ENCODE measurements around the gene ERCC3.

The ERCC3 gene

GRCh38 chr2:127293748-127294562, at the start of gene ERCC3:
Gene ERCC3, minus strand, starts transcription at chr2:127294144. Its CDS starts 63 bp downstream, at chr2:127294081.
- Histone ChIP-seq H3K9ac (ENCODE audit: low read depth, low read length) (peak within 1 kb of the TSS; percentile 91), H3K4me3 (ENCODE audit: low read depth, low read length) (peak within 1 kb of the TSS; percentile 91), H3K36me3 (ENCODE audit: control insufficient read depth, insufficient read depth, low read length) (peaks cover 39% of the 10 kb centered on the region)

GRCh38 chr2:127343277-127343676, 49.3 kb upstream of the ERCC3 start:
- H3K9ac ChIP-seq (ENCODE audit: low read depth, low read length), result no peak overlapping the region
- no peak overlapping the region for H3K4me3 ChIP-seq (ENCODE audit: low read depth, low read length)
- peaks cover 11% of the 10 kb centered on the region for H3K36me3 ChIP-seq (ENCODE audit: control insufficient read depth, insufficient read depth, low read length)
- no peaks in the 10 kb centered on the region for H3K4me1 ChIP-seq (ENCODE audit: control insufficient read depth, insufficient read depth, low read length)
- no peaks in the 10 kb centered on the region for H3K27me3 ChIP-seq (ENCODE audit: control insufficient read depth, insufficient read depth, low read length)
- H3K27ac ChIP-seq (ENCODE audit: low read depth, low read length), result no peak overlapping the region
- no peaks in the 10 kb centered on the region for H3K9me3 ChIP-seq (ENCODE audit: control insufficient read depth, insufficient read depth, low read length)

More at GRCh38 chr2:127293748-127294562, at the start of gene ERCC3:
- Histone ChIP-seq H3K4me1 (ENCODE audit: control insufficient read depth, insufficient read depth, low read length) (peaks cover 3% of the 10 kb centered on the region; the same call in 1 of the 2 replicates), H3K27ac (ENCODE audit: low read depth, low read length) (peak within 1 kb of the TSS; percentile 83), H3K27me3 (ENCODE audit: control insufficient read depth, insufficient read depth, low read length) (no peaks in the 10 kb centered on the region), H3K9me3 (ENCODE audit: control insufficient read depth, insufficient read depth, low read length) (no peaks in the 10 kb centered on the region)

DNA sequence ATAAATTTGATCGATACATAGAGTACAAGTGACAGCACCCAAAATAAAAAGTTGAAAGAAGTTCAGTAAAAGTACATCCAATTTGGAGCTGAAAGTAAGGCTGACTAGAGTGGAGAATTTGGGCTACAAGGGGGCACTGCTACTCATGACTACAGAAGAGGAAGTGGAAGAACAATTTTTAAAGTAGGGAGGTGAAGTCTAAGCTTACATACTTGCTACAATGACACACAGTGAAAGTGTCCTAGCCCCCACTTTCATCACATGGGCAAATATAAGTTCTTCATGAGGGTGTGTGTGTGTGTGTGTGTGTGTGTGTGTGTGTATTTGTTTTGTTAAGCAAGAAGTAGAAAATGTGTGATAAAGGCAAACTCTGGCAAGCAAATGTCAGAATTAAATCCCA, 48.2 kb upstream of the ERCC3 start:
- Histone ChIP-seq H3K4me1 (ENCODE audit: control insufficient read depth, insufficient read depth, low read length) (no peaks in the 10 kb centered on the region), H3K27ac (ENCODE audit: low read depth, low read length) (no peak overlapping the region), H3K36me3 (ENCODE audit: control insufficient read depth, insufficient read depth, low read length) (peaks cover 17% of the 10 kb centered on the region), H3K9me3 (ENCODE audit: control insufficient read depth, insufficient read depth, low read length) (no peaks in the 10 kb centered on the region), H3K27me3 (ENCODE audit: control insufficient read depth, insufficient read depth, low read length) (no peaks in the 10 kb centered on the region), H3K4me3 (ENCODE audit: low read depth, low read length) (no peak overlapping the region), H3K9ac (ENCODE audit: low read depth, low read length) (no peak overlapping the region)

DNA sequence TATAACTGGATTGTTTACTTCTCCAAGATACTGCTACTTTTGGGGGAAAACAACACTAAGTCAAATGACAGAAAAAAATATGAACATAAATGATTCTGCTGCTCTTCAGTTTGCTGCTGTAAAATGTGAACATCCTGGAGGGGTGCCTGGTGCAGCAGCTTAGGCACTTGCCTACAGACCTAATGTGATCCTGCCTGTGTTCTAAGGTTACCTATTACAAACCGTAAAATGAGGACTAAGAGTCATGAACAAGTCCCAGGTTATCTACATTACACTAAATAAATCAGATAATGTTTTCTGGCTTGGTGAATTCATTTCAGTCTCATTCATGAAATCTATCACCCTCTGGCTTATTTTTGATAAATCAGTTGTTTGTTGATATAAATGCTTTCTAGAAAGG, 38.4 kb upstream of the ERCC3 start:
- Histone ChIP-seq H3K27me3 (ENCODE audit: control insufficient read depth, insufficient read depth, low read length) (no peaks in the 10 kb centered on the region), H3K4me1 (ENCODE audit: control insufficient read depth, insufficient read depth, low read length) (no peaks in the 10 kb centered on the region), H3K9ac (ENCODE audit: low read depth, low read length) (no peak overlapping the region), H3K36me3 (ENCODE audit: control insufficient read depth, insufficient read depth, low read length) (peaks cover 32% of the 10 kb centered on the region), H3K4me3 (ENCODE audit: low read depth, low read length) (no peak overlapping the region), H3K27ac (ENCODE audit: low read depth, low read length) (no peak overlapping the region), H3K9me3 (ENCODE audit: control insufficient read depth, insufficient read depth, low read length) (no peaks in the 10 kb centered on the region)

GRCh38 chr2:127330753-127331152, 36.8 kb upstream of the ERCC3 start:
- no peaks in the 10 kb centered on the region for H3K4me1 ChIP-seq (ENCODE audit: control insufficient read depth, insufficient read depth, low read length)
- no peak overlapping the region for H3K4me3 ChIP-seq (ENCODE audit: low read depth, low read length)
- H3K36me3 ChIP-seq (ENCODE audit: control insufficient read depth, insufficient read depth, low read length), result peaks cover 41% of the 10 kb centered on the region

GRCh38 chr2:127326289-127326945, 32.5 kb upstream of the ERCC3 start:
- Histone ChIP-seq H3K9me3 (ENCODE audit: control insufficient read depth, insufficient read depth, low read length) (no peaks in the 10 kb centered on the region), H3K36me3 (ENCODE audit: control insufficient read depth, insufficient read depth, low read length) (peaks cover 50% of the 10 kb centered on the region), H3K27me3 (ENCODE audit: control insufficient read depth, insufficient read depth, low read length) (no peaks in the 10 kb centered on the region)

More at GRCh38 chr2:127330753-127331152, 36.8 kb upstream of the ERCC3 start:
- H3K9ac ChIP-seq (ENCODE audit: low read depth, low read length), result no peak overlapping the region
- no peak overlapping the region for H3K27ac ChIP-seq (ENCODE audit: low read depth, low read length)
- H3K27me3 ChIP-seq (ENCODE audit: control insufficient read depth, insufficient read depth, low read length), result no peaks in the 10 kb centered on the region
- H3K9me3 ChIP-seq (ENCODE audit: control insufficient read depth, insufficient read depth, low read length), result no peaks in the 10 kb centered on the region

GRCh38 chr2:127324635-127325034, 30.7 kb upstream of the ERCC3 start:
- H3K27ac ChIP-seq (ENCODE audit: low read depth, low read length), result no peak overlapping the region
- peaks cover 45% of the 10 kb centered on the region for H3K36me3 ChIP-seq (ENCODE audit: control insufficient read depth, insufficient read depth, low read length)
- no peak overlapping the region for H3K9ac ChIP-seq (ENCODE audit: low read depth, low read length)
- no peaks in the 10 kb centered on the region for H3K27me3 ChIP-seq (ENCODE audit: control insufficient read depth, insufficient read depth, low read length)
- H3K4me3 ChIP-seq (ENCODE audit: low read depth, low read length), result no peak overlapping the region
- no peaks in the 10 kb centered on the region for H3K4me1 ChIP-seq (ENCODE audit: control insufficient read depth, insufficient read depth, low read length)
- H3K9me3 ChIP-seq (ENCODE audit: control insufficient read depth, insufficient read depth, low read length), result no peaks in the 10 kb centered on the region

More at GRCh38 chr2:127326289-127326945, 32.5 kb upstream of the ERCC3 start:
- no peak overlapping the region for H3K4me3 ChIP-seq (ENCODE audit: low read depth, low read length)
- H3K9ac ChIP-seq (ENCODE audit: low read depth, low read length), result no peak overlapping the region
- H3K4me1 ChIP-seq (ENCODE audit: control insufficient read depth, insufficient read depth, low read length), result no peaks in the 10 kb centered on the region
- H3K27ac ChIP-seq (ENCODE audit: low read depth, low read length), result no peak overlapping the region

GRCh38 chr2:127321303-127321702, 27.4 kb upstream of the ERCC3 start:
- H3K4me3 ChIP-seq (ENCODE audit: low read depth, low read length), result no peak overlapping the region
- H3K27ac ChIP-seq (ENCODE audit: low read depth, low read length), result no peak overlapping the region
- no peaks in the 10 kb centered on the region for H3K9me3 ChIP-seq (ENCODE audit: control insufficient read depth, insufficient read depth, low read length)
- no peak overlapping the region for H3K9ac ChIP-seq (ENCODE audit: low read depth, low read length)
- peaks cover 61% of the 10 kb centered on the region for H3K36me3 ChIP-seq (ENCODE audit: control insufficient read depth, insufficient read depth, low read length)
- no peaks in the 10 kb centered on the region for H3K4me1 ChIP-seq (ENCODE audit: control insufficient read depth, insufficient read depth, low read length)
- no peaks in the 10 kb centered on the region for H3K27me3 ChIP-seq (ENCODE audit: control insufficient read depth, insufficient read depth, low read length)

GRCh38 chr2:127320586-127321275, 26.8 kb upstream of the ERCC3 start:
- Histone ChIP-seq H3K27me3 (ENCODE audit: control insufficient read depth, insufficient read depth, low read length) (no peaks in the 10 kb centered on the region), H3K27ac (ENCODE audit: low read depth, low read length) (no peak overlapping the region), H3K9ac (ENCODE audit: low read depth, low read length) (no peak overlapping the region), H3K9me3 (ENCODE audit: control insufficient read depth, insufficient read depth, low read length) (no peaks in the 10 kb centered on the region), H3K4me3 (ENCODE audit: low read depth, low read length) (no peak overlapping the region), H3K36me3 (ENCODE audit: control insufficient read depth, insufficient read depth, low read length) (peaks cover 63% of the 10 kb centered on the region), H3K4me1 (ENCODE audit: control insufficient read depth, insufficient read depth, low read length) (no peaks in the 10 kb centered on the region)

DNA sequence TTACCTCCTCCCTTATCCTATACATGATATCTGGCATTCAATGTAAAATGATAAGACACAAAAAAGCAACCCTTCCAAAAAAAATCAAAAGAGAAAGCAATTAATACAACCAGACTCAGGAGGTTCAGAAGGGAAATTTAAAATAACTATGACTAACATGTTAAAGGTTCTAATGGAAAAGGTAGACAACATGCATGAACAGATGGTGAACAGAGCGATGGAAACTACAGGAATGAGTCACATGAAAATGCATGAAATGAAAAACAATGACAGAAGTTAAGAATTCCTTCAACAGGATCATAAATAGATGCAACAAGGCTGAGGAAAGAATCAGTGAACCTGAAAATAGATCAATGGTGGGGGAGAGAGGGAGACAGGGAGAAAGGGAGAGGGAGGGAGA, 26.1 kb upstream of the ERCC3 start:
- Histone ChIP-seq H3K36me3 (ENCODE audit: control insufficient read depth, insufficient read depth, low read length) (peaks cover 57% of the 10 kb centered on the region), H3K27me3 (ENCODE audit: control insufficient read depth, insufficient read depth, low read length) (no peaks in the 10 kb centered on the region), H3K9me3 (ENCODE audit: control insufficient read depth, insufficient read depth, low read length) (no peaks in the 10 kb centered on the region), H3K27ac (ENCODE audit: low read depth, low read length) (no peak overlapping the region), H3K4me3 (ENCODE audit: low read depth, low read length) (no peak overlapping the region), H3K9ac (ENCODE audit: low read depth, low read length) (no peak overlapping the region), H3K4me1 (ENCODE audit: control insufficient read depth, insufficient read depth, low read length) (no peaks in the 10 kb centered on the region)

Measured in HUES48 (cell line).